Subcutaneous adipose tissue (tissue), 4 donors: Measurements from ENCODE around the gene PGD. TPM values are rescaled to one million over a fixed set of nuclear protein-coding genes. Genes with fewer than 3 reads are reported as not detected.

Experiments
- CTCF ChIP-seq: fragments of 450-650 bp; IDR thresholded peaks from one replicate; pipeline ENCODE4 v1.5.1; 2016; ENCODE audit warnings: low read depth, mild to moderate bottlenecking, control low read depth, antibody characterized with exemption, moderate library complexity
- total RNA-seq, 4 donors: library from RNA; depleted of rRNA; stranded (reverse); fragments of >200 nt; gene quantifications; one replicate each; pipeline ENCODE4 v1.1.0, GENCODE V29; 2016

Gene PGD
- 100 to 1,000 TPM; 252 to 387 (median 294) TPM for total RNA-seq

- no peak for TF ChIP-seq CTCF
These were observed at the start of gene PGD for GRCh38 chr1:10398734-10399443. TSS of gene PGD (plus strand) at chr1:10399064. CDS start at chr1:10399118, 54 bp downstream.

- TF ChIP-seq CTCF = no peak
These were observed 45.6 kb upstream of the PGD start for GRCh38 chr1:10353282-10353681.

GRCh38 chr1:10353693-10354092, 45.2 kb upstream of the PGD start:
- TF ChIP-seq CTCF = no peak

GRCh38 chr1:10360045-10360444, 38.8 kb upstream of the PGD start:
- TF ChIP-seq CTCF = no peak

GRCh38 chr1:10361515-10361914, 37.3 kb upstream of the PGD start:
- no peak for TF ChIP-seq CTCF

GRCh38 chr1:10368194-10368593, 30.7 kb upstream of the PGD start:
- TF ChIP-seq CTCF = no peak

DNA sequence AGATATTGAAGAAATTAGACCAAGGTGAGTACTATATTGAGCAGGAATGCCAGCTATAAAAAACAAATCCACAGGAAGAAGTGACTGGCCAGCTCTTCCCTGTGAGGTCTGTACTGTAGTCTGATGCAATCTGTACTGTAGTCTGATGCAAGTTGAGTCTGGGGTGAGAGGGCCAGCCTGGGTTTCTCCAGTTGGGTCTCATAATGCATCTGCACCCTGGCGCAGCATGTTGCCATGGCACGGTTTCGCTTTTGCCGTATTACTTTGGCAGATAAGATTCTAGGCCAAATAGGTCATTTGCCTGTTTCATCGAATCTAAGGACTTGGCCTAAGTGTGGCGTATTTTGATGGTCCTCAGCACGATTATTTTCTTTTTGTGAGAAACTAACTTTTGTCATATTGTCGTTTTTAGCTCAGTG, 24.4 kb upstream of the PGD start:
- no peak for TF ChIP-seq CTCF
